GM12878 (cell line): ENCODE data around the gene THBS1. TPM values are rescaled to one million over a fixed set of nuclear protein-coding genes. Genes with fewer than 3 reads are reported as not detected.

Source experiments
- ATAC-seq: fragments of 200-7000 bp; cut with Tn5 transposase; 3 replicates; pipeline ENCODE4 v1.9.1; 2020; ENCODE audit warnings: mild to moderate bottlenecking, moderate library complexity
- BruUV-seq: library from RNA; stranded (reverse); fragments of 400-500 nt; replicated peaks from 2 replicates; lab custom pipeline; 2021; lab: Mats Ljungman, UMichigan
- CTCF ChIA-PET: fragments of 300-600 bp; sonication (Branson Sonifier 250); formaldehyde crosslinking; extraction: SDS; loops from one replicate; lab custom pipeline; 2021; ENCODE audit warnings: inconsistent platforms; lab: Yijun Ruan, JAX
- POLR2A ChIA-PET: fragments of 350-600 bp; formaldehyde crosslinking; extraction: SDS; loops from one replicate; lab custom pipeline; 2021; ENCODE audit warnings: inconsistent platforms; lab: Charles Lee
- RAD21 ChIA-PET: fragments of 300-600 bp; sonication (Branson Sonifier 250); formaldehyde crosslinking; loops from one replicate; lab custom pipeline; 2023; ENCODE audit warnings: antibody characterized with exemption; ENCODE audit not compliant: unreplicated experiment; lab: Charles Lee
- SMC1A ChIA-PET: fragments of 300-600 bp; sonication (Branson Sonifier 250); formaldehyde crosslinking; loops from one replicate; lab custom pipeline; 2023; ENCODE audit not compliant: unreplicated experiment, uncharacterized antibody; lab: Charles Lee
- DNase-seq: peaks from one replicate; pipeline ENCODE4 v3.0.0-alpha.2; 2011; ENCODE audit warnings: low read depth, low spot score
- FAIRE-seq: peaks from 3 replicates; lab custom pipeline; 2011; peaks lifted over from hg19 to GRCh38; lab: Jason Lieb, UNC
- H2AFZ ChIP-seq: 2 replicates; pipeline ENCODE4 v1.6.0; 2011; ENCODE audit warnings: low read depth, low read length, control low read depth; ENCODE audit not compliant: control insufficient read depth
- H3K27ac ChIP-seq: 2 replicates; pipeline ENCODE4 v1.5.1; 2011; ENCODE audit warnings: control low read depth; ENCODE audit not compliant: control insufficient read depth, insufficient read depth
- H3K27me3 ChIP-seq, 2 experiments: replicated peaks in 1 of 2; 2 replicates each; pipeline versions ENCODE4 v1.6.0 to v1.6.1; 2011; ENCODE audit warnings: low read length in 1 of 2; ENCODE audit not compliant: control insufficient read depth in 2 of 2, insufficient read depth in 2 of 2
- H3K36me3 ChIP-seq, 2 experiments: 2 replicates each; pipeline ENCODE4 v1.5.1; 2011; ENCODE audit warnings: low read length in 1 of 2; ENCODE audit not compliant: control insufficient read depth in 2 of 2, insufficient read depth in 2 of 2
- H3K4me1 ChIP-seq: 2 replicates; pipeline ENCODE4 v1.6.1; 2011; ENCODE audit warnings: mild to moderate bottlenecking, low read length, moderate library complexity, mixed read lengths; ENCODE audit not compliant: control insufficient read depth, insufficient read depth
- H3K4me2 ChIP-seq: 2 replicates; pipeline ENCODE4 v1.6.0; 2011; ENCODE audit warnings: control low read depth; ENCODE audit not compliant: control insufficient read depth, insufficient read depth
- H3K4me3 ChIP-seq: fragments of 200-600 bp; sonication (generic); 2 replicates; pipeline ENCODE4 v1.5.1; 2016
- H3K79me2 ChIP-seq: 2 replicates; pipeline ENCODE4 v1.6.0; 2011; ENCODE audit warnings: low read length; ENCODE audit not compliant: control insufficient read depth, insufficient read depth
- H3K9ac ChIP-seq: 2 replicates; pipeline ENCODE4 v1.8.0; 2011; ENCODE audit warnings: low read length, control low read depth, mixed read lengths; ENCODE audit not compliant: control insufficient read depth, insufficient read depth
- H3K9me3 ChIP-seq: replicated peaks from 3 replicates; pipeline ENCODE4 v1.5.1; 2011; ENCODE audit warnings: mild to moderate bottlenecking, low read length; ENCODE audit not compliant: control insufficient read depth, insufficient read depth
- H4K20me1 ChIP-seq: 2 replicates; pipeline ENCODE4 v1.6.0; 2011; ENCODE audit not compliant: control insufficient read depth, insufficient read depth
- ASH2L ChIP-seq: fragments of 300-600, 200-600 bp; sonication (generic); IDR thresholded peaks from 2 replicates; pipeline ENCODE4 v1.6.1; 2017; ENCODE audit warnings: low read depth, mild to moderate bottlenecking, borderline replicate concordance
- ATF7 ChIP-seq: fragments of 450-650 bp; IDR thresholded peaks from 2 replicates; pipeline ENCODE4 v1.6.1; 2016; ENCODE audit warnings: low read depth, mild to moderate bottlenecking
- CTCF ChIP-seq, 3 experiments: IDR thresholded peaks in 2 of 3; conservative IDR thresholded peaks in 1 of 3; 2 replicates each; pipeline ENCODE4 v1.5.1; 2011; ENCODE audit warnings: low read depth in 3 of 3, low read length in 3 of 3, mild to moderate bottlenecking in 3 of 3, control low read depth in 2 of 3, moderate library complexity in 2 of 3, inconsistent platforms in 1 of 3, mixed read lengths in 1 of 3; ENCODE audit not compliant: control insufficient read depth in 2 of 3, insufficient read depth in 1 of 3; ENCODE audit errors: extremely low read depth in 1 of 3
- JUND ChIP-seq: IDR thresholded peaks from 2 replicates; pipeline ENCODE4 v1.6.1; 2012; ENCODE audit warnings: low read depth, mild to moderate bottlenecking, low read length, improper control_type of control experiment, moderate library complexity
- LARP7 ChIP-seq: fragments of 450-650 bp; IDR thresholded peaks from 2 replicates; pipeline ENCODE4 v1.6.1; 2017; ENCODE audit warnings: mild to moderate bottlenecking
- MTA3 ChIP-seq: IDR thresholded peaks from 2 replicates; pipeline ENCODE4 v1.6.1; 2012; ENCODE audit warnings: low read length, inconsistent platforms, borderline replicate concordance
- NFXL1 ChIP-seq: fragments of 450-650 bp; IDR thresholded peaks from 2 replicates; pipeline ENCODE4 v1.6.1; 2017; ENCODE audit warnings: antibody characterized with exemption, mild to moderate bottlenecking, borderline replicate concordance
- NR2C2 ChIP-seq: IDR thresholded peaks from 2 replicates; pipeline ENCODE4 v1.6.1; 2011; ENCODE audit warnings: borderline replicate concordance, low read depth; ENCODE audit not compliant: control insufficient read depth, insufficient read length
- POLR2AphosphoS5 ChIP-seq: IDR thresholded peaks from 2 replicates; pipeline ENCODE4 v1.6.1; 2011; ENCODE audit warnings: mild to moderate bottlenecking, low read length, inconsistent platforms
- RELB ChIP-seq: fragments of 450-650 bp; IDR thresholded peaks from 2 replicates; pipeline ENCODE4 v1.6.1; 2017; ENCODE audit warnings: low read depth, mild to moderate bottlenecking, moderate library complexity
- REST ChIP-seq: IDR thresholded peaks from 2 replicates; pipeline ENCODE4 v1.6.1; 2012; ENCODE audit warnings: mild to moderate bottlenecking, low read depth, low read length
- SREBF2 ChIP-seq: IDR thresholded peaks from 2 replicates; pipeline ENCODE4 v1.6.1; 2012; ENCODE audit warnings: mild to moderate bottlenecking, low read length
- SUZ12 ChIP-seq: fragments of 200-600 bp; sonication (generic); IDR thresholded peaks from one replicate; pipeline ENCODE4 v1.6.1; 2018; ENCODE audit warnings: antibody characterized with exemption, mild to moderate bottlenecking; ENCODE audit not compliant: unreplicated experiment
- ZSCAN29 ChIP-seq: fragments of 450-650 bp; IDR thresholded peaks from 2 replicates; pipeline ENCODE4 v1.6.1; 2017; ENCODE audit warnings: mild to moderate bottlenecking, moderate library complexity
- WGBS: methylation state at CpG from one replicate; pipeline ENCODE4 v1.1.6; 2016; ENCODE audit warnings: low lambda C conversion rate; ENCODE audit not compliant: insufficient replicate concordance, insufficient coverage; ENCODE audit errors: missing lambda C conversion rate; 5-methylcytosine and 5-hydroxymethylcytosine counted together
- in situ Hi-C: fragments of 300-500 bp; cut with MboI; formaldehyde crosslinking; loops from 9 replicates; pipeline ENCODE4 v1.14.3; 2018; ENCODE audit warnings: mixed read lengths
- intact Hi-C: fragments of 100-400 bp; cut with micrococcal nuclease; formaldehyde crosslinking; loops from one replicate; pipeline ENCODE4 v1.14.2; 2022; ENCODE audit not compliant: unreplicated experiment
- polyA plus RNA-seq, 11 experiments: library from polyadenylated mRNA; depleted of rRNA in 4 of 11; unstranded in 6 of 11; stranded (reverse) in 5 of 11; fragments of >200 nt; fragmentation: Nextera tagmentation in 4 of 11; fragmentation: Illumina TruSeq in 1 of 11; extraction: Ambion mirVana in 4 of 11; extraction: Trizol in 1 of 11; gene quantifications; 1 replicate in 1 of 11; 2 replicates in 10 of 11; pipeline versions ENCODE4 v1.2.1 to v1.2.3, GENCODE V29; 2011 to 2016; ENCODE audit warnings: inconsistent platforms in 2 of 11, missing spikeins in 2 of 11, low read depth in 1 of 11
- total RNA-seq, 4 experiments: library from RNA; depleted of rRNA in 3 of 4; stranded (reverse); fragments of >200 nt in 3 of 4; fragmentation: Illumina TruSeq in 1 of 4; extraction: Trizol in 1 of 4; gene quantifications; 2 replicates each; pipeline versions ENCODE4 v1.2.1 to v1.2.3, GENCODE V29; 2013 to 2021

Gene THBS1
- total and polyA plus RNA-seq, 10 of the 15 experiments (the other 5 are each of a cell fraction or from before 2014, with no cell fraction given), result under 0.01 to 1.5 (median 0.23) TPM; not detected in 3

- TF ChIP-seq MTA3, result no peak
- TF ChIP-seq, all 136 proteins: peak for 0
Measured at GRCh38 chr15:39586387-39587095, 5.7 kb downstream of the THBS1 start (continued).

GRCh38 chr15:39587096-39587721 is 6.3 kb downstream of the THBS1 start:
- Histone ChIP-seq H2AFZ (no peak overlapping the region), H3K4me1 (no peaks in the 10 kb centered on the region), H3K27ac (no peak overlapping the region), H3K4me2 (no peak overlapping the region), H3K4me3 (no peak overlapping the region), H3K27me3 (no peaks in the 10 kb centered on the region; a peak in 2 of 4 replicates), H3K79me2 (no peaks in the 10 kb centered on the region), H3K9ac (no peak overlapping the region), H3K9me3 (no peaks in the 10 kb centered on the region), H3K36me3 (no peaks in the 10 kb centered on the region), H4K20me1 (no peaks in the 10 kb centered on the region)
- DNase-seq (no peak), ATAC-seq (no peak), FAIRE-seq (no peak)
- RAD21 ChIA-PET, result interaction anchor here (2.9 kb wide), 1 partner anchor 170 kb away, joined by 23 read pairs; no protein-coding TSS in a partner anchor
- BruUV-seq, result no TSS peak
- in situ Hi-C loops, result loop anchor here (25.0 kb wide), 1 partner anchor 775 kb away; no protein-coding TSS in a partner anchor
- WGBS, result 51% methylated on average over 17 of the region's 17 CpGs
- intact Hi-C loops, result no loop called here
- POLR2A ChIA-PET, result no interaction called here
- CTCF ChIA-PET, result interaction anchor here (0.6 to 8.5 kb wide), 3 partner anchors 21 to 429 kb away, joined by 3 to 68 read pairs (median 4); no protein-coding TSS in a partner anchor
- SMC1A ChIA-PET, result interaction anchor here (0.8 to 2.7 kb wide), 3 partner anchors 23 to 462 kb away, joined by 3 to 27 read pairs (median 6); no protein-coding TSS in a partner anchor
- no peak for TF ChIP-seq ATF7
- TF ChIP-seq ZSCAN29, result no peak
- TF ChIP-seq CTCF (IDR thresholded peaks at IDR 0.05 in 2 of 3, conservative IDR thresholded peaks at IDR 0.05 in 1 of 3; ENCODE audit: control insufficient read depth in 2 of 3, extremely low read depth in 1 of 3, insufficient read depth in 1 of 3, low read depth in 3 of 3, low read length in 3 of 3), result no peak
- TF ChIP-seq ASH2L, result no peak
- TF ChIP-seq POLR2AphosphoS5, result no peak
- no peak for TF ChIP-seq SUZ12
- no peak for TF ChIP-seq LARP7
- TF ChIP-seq REST, result no peak
- TF ChIP-seq SREBF2, result no peak
- TF ChIP-seq RELB, result no peak
- no peak for TF ChIP-seq JUND
- TF ChIP-seq NR2C2, result no peak
- TF ChIP-seq NFXL1, result no peak
